Measurements from ENCODE around the gene KRT76.
A peak's percentile ranks its signal among the peaks of the same experiment; 100 is the strongest.

KRT76 gene

DNA sequence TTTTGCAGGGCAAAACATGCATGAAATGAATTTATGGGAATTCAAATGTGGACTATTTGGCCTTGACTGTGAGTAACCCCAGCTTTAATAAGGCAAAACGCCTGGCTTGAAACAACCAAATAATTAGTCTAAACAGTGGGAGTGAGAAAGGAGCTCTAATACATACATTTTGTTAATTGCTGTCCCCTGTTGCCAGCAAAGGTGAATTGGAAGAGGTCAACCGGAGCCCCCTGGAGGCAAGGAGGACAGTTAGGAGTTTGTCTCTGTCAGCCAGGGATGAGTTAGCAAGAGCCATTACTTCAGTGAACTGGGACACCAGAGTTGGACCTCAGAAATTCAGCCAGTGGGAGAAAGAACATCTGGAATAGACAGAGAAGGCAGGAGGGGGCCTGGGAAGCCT is 17.4 kb downstream of the KRT76 start:
- H3K4me2 ChIP-seq (ENCODE audit: insufficient read depth, low read length) = no peak overlapping the region
- no peaks in the 10 kb centered on the region for H3K4me1 ChIP-seq (ENCODE audit: insufficient read depth, low read length)
- no peaks in the 10 kb centered on the region for H3K36me3 ChIP-seq (ENCODE audit: insufficient read depth, low read length)
- H3K9ac ChIP-seq (ENCODE audit: low read depth, low read length) = no peak overlapping the region
- H3K79me2 ChIP-seq (ENCODE audit: insufficient read depth, low read length) = no peaks in the 10 kb centered on the region
- H3K27me3 ChIP-seq (ENCODE audit: insufficient read depth, low read length, poor library complexity) = no peaks in the 10 kb centered on the region
- H3K4me3 ChIP-seq (ENCODE audit: low read depth in 1 of 2, low read length in 2 of 2) = no peak overlapping the region
- no peak overlapping the region for H3K27ac ChIP-seq (ENCODE audit: low read length)
- H4K20me1 ChIP-seq (ENCODE audit: insufficient read depth, low read length) = no peaks in the 10 kb centered on the region
- no peak for ATAC-seq (ENCODE audit: insufficient read depth, low read depth)
- no peak for DNase-seq
- H3K9me3 ChIP-seq (ENCODE audit: insufficient read depth, low read length, severe bottlenecking) = peaks cover 14% of the 10 kb centered on the region
- TF ChIP-seq, protein P1, sequence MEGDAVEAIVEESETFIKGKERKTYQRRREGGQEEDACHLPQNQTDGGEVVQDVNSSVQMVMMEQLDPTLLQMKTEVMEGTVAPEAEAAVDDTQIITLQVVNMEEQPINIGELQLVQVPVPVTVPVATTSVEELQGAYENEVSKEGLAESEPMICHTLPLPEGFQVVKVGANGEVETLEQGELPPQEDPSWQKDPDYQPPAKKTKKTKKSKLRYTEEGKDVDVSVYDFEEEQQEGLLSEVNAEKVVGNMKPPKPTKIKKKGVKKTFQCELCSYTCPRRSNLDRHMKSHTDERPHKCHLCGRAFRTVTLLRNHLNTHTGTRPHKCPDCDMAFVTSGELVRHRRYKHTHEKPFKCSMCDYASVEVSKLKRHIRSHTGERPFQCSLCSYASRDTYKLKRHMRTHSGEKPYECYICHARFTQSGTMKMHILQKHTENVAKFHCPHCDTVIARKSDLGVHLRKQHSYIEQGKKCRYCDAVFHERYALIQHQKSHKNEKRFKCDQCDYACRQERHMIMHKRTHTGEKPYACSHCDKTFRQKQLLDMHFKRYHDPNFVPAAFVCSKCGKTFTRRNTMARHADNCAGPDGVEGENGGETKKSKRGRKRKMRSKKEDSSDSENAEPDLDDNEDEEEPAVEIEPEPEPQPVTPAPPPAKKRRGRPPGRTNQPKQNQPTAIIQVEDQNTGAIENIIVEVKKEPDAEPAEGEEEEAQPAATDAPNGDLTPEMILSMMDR (IDR thresholded peaks at IDR 0.05; ENCODE audit: borderline replicate concordance, extremely low read depth, low read length, poor library complexity, severe bottlenecking) = peak; percentile 3
- no peak for TF ChIP-seq EZH2 (IDR thresholded peaks at IDR 0.05; ENCODE audit: borderline replicate concordance, low read depth, low read length, severe bottlenecking)
- H2AFZ ChIP-seq (ENCODE audit: low read depth, low read length) = no peak overlapping the region

DNA sequence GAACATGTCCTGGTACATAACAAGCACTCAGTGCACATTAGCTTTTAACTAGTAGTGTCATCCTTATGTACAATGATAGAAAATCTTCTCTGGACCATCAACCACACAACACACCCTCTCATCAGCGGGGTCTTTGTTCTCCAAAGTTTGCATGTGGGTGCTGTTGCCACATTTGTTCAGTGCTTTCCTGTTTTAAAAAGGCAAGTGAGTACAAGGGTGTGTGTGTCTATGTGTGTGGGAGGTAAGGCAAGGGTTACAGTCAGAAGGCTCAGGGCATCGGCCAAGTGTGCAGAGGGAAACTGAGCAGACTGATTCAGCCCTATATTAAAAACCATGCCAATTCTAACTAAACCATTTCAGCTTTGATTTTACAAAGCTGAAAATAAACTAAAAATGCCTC is 17.9 kb downstream of the KRT76 start:
- no peak overlapping the region for H3K4me2 ChIP-seq (ENCODE audit: insufficient read depth, low read length)
- TF ChIP-seq, protein P1 (IDR thresholded peaks at IDR 0.05; ENCODE audit: borderline replicate concordance, extremely low read depth, low read length, poor library complexity, severe bottlenecking) = no peak
- no peak for TF ChIP-seq EZH2 (IDR thresholded peaks at IDR 0.05; ENCODE audit: borderline replicate concordance, low read depth, low read length, severe bottlenecking)
- H3K79me2 ChIP-seq (ENCODE audit: insufficient read depth, low read length) = no peaks in the 10 kb centered on the region
- no peaks in the 10 kb centered on the region for H3K27me3 ChIP-seq (ENCODE audit: insufficient read depth, low read length, poor library complexity)
- ATAC-seq (ENCODE audit: insufficient read depth, low read depth) (no peak), DNase-seq (no peak)
- H4K20me1 ChIP-seq (ENCODE audit: insufficient read depth, low read length) = no peaks in the 10 kb centered on the region
- peaks cover 14% of the 10 kb centered on the region for H3K9me3 ChIP-seq (ENCODE audit: insufficient read depth, low read length, severe bottlenecking)
- no peaks in the 10 kb centered on the region for H3K4me1 ChIP-seq (ENCODE audit: insufficient read depth, low read length)
- H3K36me3 ChIP-seq (ENCODE audit: insufficient read depth, low read length) = no peaks in the 10 kb centered on the region
- H3K4me3 ChIP-seq (ENCODE audit: low read depth in 1 of 2, low read length in 2 of 2) = no peak overlapping the region
- H2AFZ ChIP-seq (ENCODE audit: low read depth, low read length) = no peak overlapping the region
- H3K9ac ChIP-seq (ENCODE audit: low read depth, low read length) = no peak overlapping the region
- no peak overlapping the region for H3K27ac ChIP-seq (ENCODE audit: low read length)

DNA sequence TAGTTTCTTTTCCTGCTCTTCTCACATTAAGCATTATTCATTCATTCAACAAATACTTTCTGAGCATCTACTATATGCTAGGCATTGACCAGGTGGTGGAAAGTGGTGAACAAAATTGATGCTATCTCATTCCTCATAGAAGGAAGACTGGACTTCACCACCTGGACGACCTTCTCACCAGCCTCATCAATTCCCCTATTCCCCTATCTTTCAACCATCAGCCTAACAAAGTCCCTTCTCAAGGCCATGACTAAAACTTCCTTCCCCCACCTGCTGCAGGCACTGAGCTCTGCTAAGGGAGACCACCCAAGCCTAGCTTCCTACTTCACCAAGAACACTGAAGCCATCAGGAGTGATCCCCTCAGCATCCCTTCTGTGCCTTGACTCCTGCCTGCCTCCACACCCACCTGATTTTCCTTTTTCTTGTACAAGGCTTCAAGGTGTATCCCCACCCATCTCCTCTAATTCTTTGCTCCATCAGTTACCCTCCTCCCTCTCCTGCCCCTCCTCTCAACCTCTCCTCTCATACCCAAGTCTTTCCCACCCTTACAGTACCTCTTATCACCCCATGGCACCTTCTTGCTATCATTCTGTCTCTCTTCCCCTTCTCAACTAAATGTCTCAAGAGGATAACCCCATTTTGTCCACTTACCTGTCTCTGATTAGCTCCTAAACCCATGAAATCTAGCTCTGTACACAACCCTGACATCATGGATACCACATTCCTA is 19.5 kb downstream of the KRT76 start:
- Histone ChIP-seq H4K20me1 (ENCODE audit: insufficient read depth, low read length) (no peaks in the 10 kb centered on the region), H3K27me3 (ENCODE audit: insufficient read depth, low read length, poor library complexity) (no peaks in the 10 kb centered on the region), H3K79me2 (ENCODE audit: insufficient read depth, low read length) (no peaks in the 10 kb centered on the region), H3K36me3 (ENCODE audit: insufficient read depth, low read length) (no peaks in the 10 kb centered on the region), H3K9ac (ENCODE audit: low read depth, low read length) (no peak overlapping the region), H2AFZ (ENCODE audit: low read depth, low read length) (no peak overlapping the region), H3K4me1 (ENCODE audit: insufficient read depth, low read length) (no peaks in the 10 kb centered on the region), H3K4me3 (ENCODE audit: low read depth in 1 of 2, low read length in 2 of 2) (no peak overlapping the region), H3K9me3 (ENCODE audit: insufficient read depth, low read length, severe bottlenecking) (peaks cover 14% of the 10 kb centered on the region), H3K27ac (ENCODE audit: low read length) (no peak overlapping the region), H3K4me2 (ENCODE audit: insufficient read depth, low read length) (no peak overlapping the region)
- ATAC-seq (ENCODE audit: insufficient read depth, low read depth) = no peak
- no peak for TF ChIP-seq EZH2 (IDR thresholded peaks at IDR 0.05; ENCODE audit: borderline replicate concordance, low read depth, low read length, severe bottlenecking)
- TF ChIP-seq, protein P1 (IDR thresholded peaks at IDR 0.05; ENCODE audit: borderline replicate concordance, extremely low read depth, low read length, poor library complexity, severe bottlenecking) = no peak
- no peak for DNase-seq

Measured in DND-41 (cell line).